Endothelial cell of umbilical vein (primary cell): ENCODE data around the gene MAP3K13. TPM values are rescaled to one million over a fixed set of nuclear protein-coding genes. Genes with fewer than 3 reads are reported as not detected.

ENCODE experiments used
- BruUV-seq: library from RNA; stranded (reverse); fragments of 400-500 nt; replicated peaks from 2 replicates; lab custom pipeline; 2021; lab: Mats Ljungman, UMichigan
- CTCF ChIA-PET: fragments of 300-600, 350-600 bp; sonication (Branson Sonifier 250); formaldehyde crosslinking; loops from one replicate; lab custom pipeline; 2021; ENCODE audit warnings: antibody characterized with exemption, inconsistent platforms; lab: Charles Lee
- POLR2A ChIA-PET: fragments of 300-600, 350-600 bp; sonication (Branson Sonifier 250); formaldehyde crosslinking; loops from one replicate; lab custom pipeline; 2021; ENCODE audit warnings: antibody characterized with exemption, inconsistent platforms; lab: Charles Lee
- DNase-seq: peaks from one replicate; pipeline ENCODE4 v3.0.0-alpha.2; 2011; ENCODE audit warnings: low read depth, low spot score
- FAIRE-seq: peaks from 2 replicates; lab custom pipeline; 2011; peaks lifted over from hg19 to GRCh38; lab: Jason Lieb, UNC
- H2AFZ ChIP-seq: 2 replicates; pipeline ENCODE4 v1.6.0; 2012; ENCODE audit warnings: low read depth, low read length, control low read depth, inconsistent platforms
- H3K27ac ChIP-seq: 2 replicates; pipeline ENCODE4 v1.5.1; 2011; ENCODE audit warnings: low read depth, mild to moderate bottlenecking, control low read depth, low read length, moderate library complexity; ENCODE audit not compliant: insufficient read depth
- H3K27me3 ChIP-seq, 2 experiments: 2 replicates each; pipeline versions ENCODE4 v1.6.0 to v1.6.1; 2011; ENCODE audit warnings: low read length in 2 of 2, mixed read lengths in 1 of 2; ENCODE audit not compliant: control insufficient read depth in 2 of 2, insufficient read depth in 2 of 2
- H3K36me3 ChIP-seq, 2 experiments: 2 replicates in 1 of 2; 3 replicates in 1 of 2; pipeline ENCODE4 v1.5.1; 2011; ENCODE audit warnings: low read length in 2 of 2, mild to moderate bottlenecking in 1 of 2, moderate library complexity in 1 of 2; ENCODE audit not compliant: control insufficient read depth in 2 of 2, insufficient read depth in 2 of 2; ENCODE audit errors: extremely low read depth in 1 of 2
- H3K4me1 ChIP-seq: 3 replicates; pipeline ENCODE4 v1.5.1; 2011; ENCODE audit warnings: mild to moderate bottlenecking, low read length; ENCODE audit not compliant: control insufficient read depth, insufficient read depth; ENCODE audit errors: extremely low read depth
- H3K4me2 ChIP-seq: 2 replicates; pipeline ENCODE4 v1.6.1; 2011; ENCODE audit warnings: low read length, control low read depth, mixed read lengths; ENCODE audit not compliant: insufficient read depth
- H3K4me3 ChIP-seq, 3 experiments: fragments of 200-600 bp in 1 of 3; sonication (generic), shearing (Covaris generic) in 1 of 3; replicated peaks in 1 of 3; 2 replicates each; pipeline ENCODE4 v1.5.1; 2011 to 2016; ENCODE audit warnings: control low read depth in 3 of 3, low read length in 3 of 3, mild to moderate bottlenecking in 2 of 3, inconsistent platforms in 1 of 3, low read depth in 1 of 3, moderate library complexity in 1 of 3; ENCODE audit not compliant: insufficient read depth in 1 of 3
- H3K79me2 ChIP-seq: 2 replicates; pipeline ENCODE4 v1.6.0; 2012; ENCODE audit warnings: low read length, inconsistent platforms; ENCODE audit not compliant: control insufficient read depth, insufficient read depth
- H3K9ac ChIP-seq: replicated peaks from 2 replicates; pipeline ENCODE3; 2011; ENCODE audit warnings: low read length, control low read depth; ENCODE audit not compliant: insufficient read depth; ENCODE audit errors: extremely low read depth
- H3K9me1 ChIP-seq: replicated peaks from 3 replicates; pipeline ENCODE4 v1.6.0; 2011; ENCODE audit warnings: mild to moderate bottlenecking, low read length; ENCODE audit not compliant: control insufficient read depth, insufficient read depth; ENCODE audit errors: extremely low read depth
- H3K9me3 ChIP-seq: replicated peaks from 2 replicates; pipeline ENCODE4 v1.5.1; 2012; ENCODE audit warnings: low read length, inconsistent platforms; ENCODE audit not compliant: control insufficient read depth, insufficient read depth
- H4K20me1 ChIP-seq: replicated peaks from 2 replicates; pipeline ENCODE3; 2011; ENCODE audit warnings: mild to moderate bottlenecking, low read length; ENCODE audit not compliant: control insufficient read depth, insufficient read depth; ENCODE audit errors: extremely low read depth
- CTCF ChIP-seq, 2 donors: IDR thresholded peaks; 1 replicate in 1 of 2; 2 replicates in 1 of 2; pipeline ENCODE4 v1.5.1; 2011; ENCODE audit warnings: low read length in 2 of 2, mild to moderate bottlenecking in 2 of 2, moderate library complexity in 2 of 2, control low read depth in 1 of 2, inconsistent platforms in 1 of 2, low read depth in 1 of 2; ENCODE audit not compliant: insufficient read depth in 1 of 2; ENCODE audit errors: extremely low read depth in 1 of 2
- EZH2 ChIP-seq: IDR thresholded peaks from 2 replicates; pipeline ENCODE4 v1.6.1; 2012; ENCODE audit warnings: borderline replicate concordance, low read depth, mild to moderate bottlenecking, moderate library complexity, low read length, inconsistent platforms; ENCODE audit not compliant: severe bottlenecking
- FOS ChIP-seq: IDR thresholded peaks from 2 replicates; pipeline ENCODE4 v1.6.1; 2011; ENCODE audit warnings: mild to moderate bottlenecking, low read length, moderate library complexity, borderline replicate concordance; ENCODE audit not compliant: insufficient read depth
- GATA2 ChIP-seq: IDR thresholded peaks from 2 replicates; pipeline ENCODE4 v1.7.0; 2011; ENCODE audit warnings: low read depth, mild to moderate bottlenecking, moderate library complexity, mixed read lengths, low read length; ENCODE audit not compliant: insufficient read length, insufficient read depth
- JUN ChIP-seq: IDR thresholded peaks from 2 replicates; pipeline ENCODE4 v1.6.1; 2011; ENCODE audit warnings: borderline replicate concordance, low read depth; ENCODE audit not compliant: insufficient read length, insufficient read depth
- MAX ChIP-seq: IDR thresholded peaks from 2 replicates; pipeline ENCODE4 v1.6.1; 2011; ENCODE audit not compliant: insufficient read depth, insufficient read length
- MYC ChIP-seq: IDR thresholded peaks from one replicate; pipeline ENCODE4 v1.6.1; 2011; ENCODE audit warnings: mild to moderate bottlenecking, low read depth, low read length
- POLR2A ChIP-seq: IDR thresholded peaks from 2 replicates; pipeline ENCODE4 v1.6.1; 2012; ENCODE audit warnings: low read depth, mild to moderate bottlenecking, control low read depth, low read length
- POLR2AphosphoS5 ChIP-seq: IDR thresholded peaks from 2 replicates; pipeline ENCODE4 v1.6.1; 2012; ENCODE audit warnings: low read depth, mild to moderate bottlenecking, control low read depth, low read length, moderate library complexity; ENCODE audit not compliant: insufficient read depth
- dilution Hi-C: fragments of 300-500 bp; cut with MboI; formaldehyde crosslinking; loops from one replicate; pipeline ENCODE4 v1.15.0; 2019; ENCODE audit warnings: low sequenced_read_pairs; ENCODE audit not compliant: extremely low pct_ligation_motif_present
- intact Hi-C: fragments of 100-400 bp; cut with micrococcal nuclease; formaldehyde crosslinking; loops from one replicate; pipeline ENCODE4 v1.10.0; 2022
- polyA plus RNA-seq, 4 experiments: library from polyadenylated mRNA; depleted of rRNA in 3 of 4; stranded (reverse) in 3 of 4; unstranded in 1 of 4; fragments of >200 nt; gene quantifications; 2 replicates each; pipeline versions ENCODE4 v1.2.1 to v1.2.3, GENCODE V29; 2011 to 2012; ENCODE audit warnings: missing spikeins in 1 of 4
- total RNA-seq: library from RNA; stranded (reverse); gene quantifications from 2 replicates; pipeline ENCODE4 v1.2.3, GENCODE V29; 2021

The MAP3K13 gene
- total and polyA plus RNA-seq, 2 donors (not counting 3 experiments of a cell fraction or from before 2014, with no cell fraction given), result 6.2 to 15.4 TPM

- intact Hi-C loops, result no loop called here
- no peak overlapping the region for H3K4me2 ChIP-seq
- no peaks in the 10 kb centered on the region for H3K79me2 ChIP-seq
- no TSS peak for BruUV-seq
- no peaks in the 10 kb centered on the region for H3K36me3 ChIP-seq
- H3K9ac ChIP-seq, result no peak overlapping the region
- no peak overlapping the region for H2AFZ ChIP-seq
- no peaks in the 10 kb centered on the region for H3K9me1 ChIP-seq
- TF ChIP-seq POLR2AphosphoS5 (no peak), GATA2 (no peak), JUN (no peak), CTCF (IDR thresholded peaks at IDR 0.05; ENCODE audit: extremely low read depth in 1 of 2, insufficient read depth in 1 of 2, low read depth in 1 of 2, low read length in 2 of 2) (no peak), MYC (no peak), EZH2 (no peak), FOS (no peak), MAX (no peak), POLR2A (no peak)
- no peak overlapping the region for H3K4me3 ChIP-seq
- no peak for FAIRE-seq
- CTCF ChIA-PET, result interaction anchor here (0.9 kb wide), 1 partner anchor 22 kb away, joined by 5 read pairs; no protein-coding TSS in a partner anchor
- H3K27ac ChIP-seq, result no peak overlapping the region
- no peak for DNase-seq
- H4K20me1 ChIP-seq, result no peaks in the 10 kb centered on the region
- dilution Hi-C loops, result no loop called here
- no peaks in the 10 kb centered on the region for H3K9me3 ChIP-seq
- POLR2A ChIA-PET, result no interaction called here
- H3K4me1 ChIP-seq, result peaks cover 3% of the 10 kb centered on the region
- no peaks in the 10 kb centered on the region for H3K27me3 ChIP-seq
Observed at GRCh38 chr3:185330644-185331043, 32.3 kb upstream of the MAP3K13 start.
